Natural killer cell (primary cell): ENCODE measurements around the gene LIN28B. TPM values are rescaled to one million over a fixed set of nuclear protein-coding genes. Genes with fewer than 3 reads are reported as not detected.

ENCODE experiments used
- ATAC-seq, 3 donors: fragments of 150-1000 bp in 2 of 3; fragments of 200-7000 bp in 1 of 3; cut with Tn5 transposase; 1 replicate in 1 of 3; 2 replicates in 2 of 3; pipeline ENCODE4 v1.10.0; 2021; ENCODE audit warnings: mild to moderate bottlenecking in 2 of 3, moderate library complexity in 2 of 3
- DNase-seq, 2 donors: peaks; one replicate each; pipeline versions ENCODE4 v3.0.0 to v3.0.0-alpha.2; 2013 to 2021; ENCODE audit warnings: mixed read lengths in 1 of 2
- H3K27ac ChIP-seq: one replicate; pipeline ENCODE4 v1.5.1; 2013; ENCODE audit warnings: mild to moderate bottlenecking, low read length
- H3K27me3 ChIP-seq: one replicate; pipeline ENCODE4 v1.6.1; 2013; ENCODE audit warnings: low read length; ENCODE audit not compliant: control insufficient read depth, insufficient read depth
- H3K36me3 ChIP-seq: one replicate; pipeline ENCODE4 v1.6.1; 2013; ENCODE audit warnings: low read length; ENCODE audit not compliant: control insufficient read depth, insufficient read depth
- H3K4me1 ChIP-seq: one replicate; pipeline ENCODE4 v1.6.1; 2013; ENCODE audit warnings: low read length; ENCODE audit not compliant: control insufficient read depth, insufficient read depth
- H3K4me3 ChIP-seq: one replicate; pipeline ENCODE4 v1.5.1; 2013; ENCODE audit warnings: low read length
- H3K9me3 ChIP-seq: one replicate; pipeline ENCODE4 v1.6.1; 2013; ENCODE audit warnings: low read length; ENCODE audit not compliant: control insufficient read depth, insufficient read depth
- H3K27ac Mint-ChIP-seq, 2 donors: one replicate each; pipeline ENCODE4 v1.8.0; 2022; ENCODE audit warnings: mild to moderate bottlenecking in 2 of 2, mixed read lengths in 2 of 2, moderate library complexity in 1 of 2
- H3K27me3 Mint-ChIP-seq, 2 donors: one replicate each; pipeline ENCODE4 v1.8.0; 2022; ENCODE audit warnings: low read depth in 2 of 2, mixed read lengths in 2 of 2
- H3K36me3 Mint-ChIP-seq: one replicate; pipeline ENCODE4 v1.8.0; 2022; ENCODE audit warnings: mixed read lengths
- H3K4me1 Mint-ChIP-seq, 2 donors: one replicate each; pipeline ENCODE4 v1.8.0; 2022; ENCODE audit warnings: mixed read lengths in 2 of 2
- H3K4me3 Mint-ChIP-seq: one replicate; pipeline ENCODE4 v1.8.0; 2022; ENCODE audit warnings: mild to moderate bottlenecking, moderate library complexity, mixed read lengths
- H3K9me3 Mint-ChIP-seq, 2 donors: one replicate each; pipeline ENCODE4 v1.8.0; 2022; ENCODE audit warnings: mixed read lengths in 2 of 2
- CTCF ChIP-seq: fragments of 200-600 bp; IDR thresholded peaks from one replicate; pipeline ENCODE4 v1.8.0; 2022; ENCODE audit warnings: antibody characterized with exemption
- WGBS: methylation state at CpG from one replicate; pipeline ENCODE4 v1.1.7; 2013; ENCODE audit warnings: missing lambda C conversion rate; ENCODE audit not compliant: insufficient coverage; 5-methylcytosine and 5-hydroxymethylcytosine counted together
- intact Hi-C: fragments of 100-400 bp; cut with micrococcal nuclease; formaldehyde crosslinking; loops from one replicate; pipeline ENCODE4 v1.14.2; 2022
- total RNA-seq, 4 donors: library from RNA; stranded (reverse); fragments of 120-200 nt in 1 of 4; gene quantifications; one replicate each; pipeline versions ENCODE4 v1.2.3 to v1.2.4, GENCODE V29; 2013 to 2022

Gene LIN28B
- total RNA-seq, 3 donors from 2014 or later (not counting 1 experiment from before 2014, with no cell fraction given), result not detected

- Mint-ChIP-seq H3K36me3 (no peaks in the 10 kb centered on the region), H3K27ac (no peak overlapping the region), H3K4me3 (no peak overlapping the region), H3K4me1 (no peaks in the 10 kb centered on the region), H3K9me3 (no peaks in the 10 kb centered on the region), H3K27me3 (peaks cover 23 to 32% of the 10 kb centered on the region in 2 donors)
- peaks cover 4% of the 10 kb centered on the region for H3K27me3 ChIP-seq
- intact Hi-C loops, result no loop called here
- DNase-seq (no peak), ATAC-seq (no peak)
- no peak overlapping the region for H3K27ac ChIP-seq
- H3K36me3 ChIP-seq, result no peaks in the 10 kb centered on the region
- H3K4me1 ChIP-seq, result no peaks in the 10 kb centered on the region
- H3K4me3 ChIP-seq, result no peak overlapping the region
- no peaks in the 10 kb centered on the region for H3K9me3 ChIP-seq
- no peak for TF ChIP-seq CTCF
Measured at GRCh38 chr6:105058316-105058715, 101.4 kb downstream of the LIN28B start.

GRCh38 chr6:105058846-105059245 is 101.9 kb downstream of the LIN28B start:
- Histone ChIP-seq H3K4me3 (no peak overlapping the region), H3K4me1 (no peaks in the 10 kb centered on the region), H3K9me3 (no peaks in the 10 kb centered on the region), H3K27me3 (peaks cover 4% of the 10 kb centered on the region), H3K27ac (no peak overlapping the region), H3K36me3 (no peaks in the 10 kb centered on the region)
- no peak overlapping the region for H3K4me3 Mint-ChIP-seq
- H3K9me3 Mint-ChIP-seq, result no peaks in the 10 kb centered on the region
- H3K36me3 Mint-ChIP-seq, result no peaks in the 10 kb centered on the region
- 50% methylated on average over 1 of the region's 4 CpGs for WGBS
- no peaks in the 10 kb centered on the region for H3K4me1 Mint-ChIP-seq
- no peak for TF ChIP-seq CTCF
- intact Hi-C loops, result no loop called here
- ATAC-seq (no peak), DNase-seq (no peak)
- H3K27me3 Mint-ChIP-seq, result peaks cover 23 to 32% of the 10 kb centered on the region in 2 donors
- no peak overlapping the region for H3K27ac Mint-ChIP-seq

- H3K36me3 Mint-ChIP-seq, result no peaks in the 10 kb centered on the region
- DNase-seq (no peak), ATAC-seq (no peak)
- H3K27me3 Mint-ChIP-seq, result peaks cover 24 to 34% of the 10 kb centered on the region in 2 donors
- H3K9me3 Mint-ChIP-seq, result no peaks in the 10 kb centered on the region
- H3K4me1 Mint-ChIP-seq, result no peaks in the 10 kb centered on the region
- Histone ChIP-seq H3K36me3 (no peaks in the 10 kb centered on the region), H3K27ac (no peak overlapping the region), H3K27me3 (no peaks in the 10 kb centered on the region), H3K4me1 (no peaks in the 10 kb centered on the region), H3K9me3 (no peaks in the 10 kb centered on the region), H3K4me3 (no peak overlapping the region)
- 87% methylated on average over 2 of the region's 3 CpGs for WGBS
- H3K4me3 Mint-ChIP-seq, result no peak overlapping the region
- intact Hi-C loops, result no loop called here
- TF ChIP-seq CTCF, result no peak
- H3K27ac Mint-ChIP-seq, result no peak overlapping the region
Measured at GRCh38 chr6:105066233-105066632, 109.3 kb downstream of the LIN28B start.

- H3K27ac ChIP-seq, result no peak overlapping the region
- Mint-ChIP-seq H3K9me3 (no peaks in the 10 kb centered on the region), H3K4me1 (no peaks in the 10 kb centered on the region), H3K27me3 (peaks cover 26 to 34% of the 10 kb centered on the region in 2 donors), H3K4me3 (no peak overlapping the region), H3K27ac (no peak overlapping the region), H3K36me3 (no peaks in the 10 kb centered on the region)
- H3K4me3 ChIP-seq, result no peak overlapping the region
- no peaks in the 10 kb centered on the region for H3K4me1 ChIP-seq
- no peak for ATAC-seq
- intact Hi-C loops, result no loop called here
- H3K36me3 ChIP-seq, result no peaks in the 10 kb centered on the region
- 100% methylated on average over 2 of the region's 3 CpGs for WGBS
- no peaks in the 10 kb centered on the region for H3K9me3 ChIP-seq
- no peaks in the 10 kb centered on the region for H3K27me3 ChIP-seq
- TF ChIP-seq CTCF, result no peak
- DNase-seq, result no peak
Measured at GRCh38 chr6:105066836-105067235, 109.9 kb downstream of the LIN28B start.
